CD4-positive, CD25-positive, alpha-beta regulatory T cell (primary cell): ENCODE data around the gene MRTFA. TPM values are rescaled to one million over a fixed set of nuclear protein-coding genes. Genes with fewer than 3 reads are reported as not detected.

ENCODE experiments used
- ATAC-seq, 2 donors: fragments of 150-1000 bp; cut with Tn5 transposase; one replicate each; pipeline ENCODE4 v1.10.0; 2021; ENCODE audit warnings: low read depth in 2 of 2, moderate number of reproducible peaks in 2 of 2, moderate library complexity in 1 of 2
- DNase-seq, 3 donors: peaks; one replicate each; pipeline versions ENCODE4 v3.0.0 to v3.0.0-alpha.2; 2012 to 2022; ENCODE audit warnings: mixed read lengths in 1 of 3
- H3K27ac ChIP-seq: one replicate; pipeline ENCODE4 v1.7.0; 2013; ENCODE audit warnings: mild to moderate bottlenecking, low read length; ENCODE audit not compliant: insufficient read depth, poor library complexity, severe bottlenecking
- H3K27me3 ChIP-seq: one replicate; pipeline ENCODE4 v1.7.0; 2013; ENCODE audit warnings: low read length; ENCODE audit not compliant: control insufficient read depth, insufficient read depth
- H3K36me3 ChIP-seq: one replicate; pipeline ENCODE4 v1.7.0; 2013; ENCODE audit warnings: mild to moderate bottlenecking, low read length, moderate library complexity; ENCODE audit not compliant: control insufficient read depth, insufficient read depth
- H3K4me1 ChIP-seq: 2 replicates; pipeline ENCODE4 v1.7.0; 2013; ENCODE audit warnings: mild to moderate bottlenecking, low read length; ENCODE audit not compliant: insufficient read depth, control insufficient read depth, poor library complexity, severe bottlenecking
- H3K4me3 ChIP-seq: one replicate; pipeline ENCODE4 v1.7.0; 2013; ENCODE audit warnings: low read depth, mild to moderate bottlenecking, low read length, moderate library complexity
- H3K9me3 ChIP-seq, 2 experiments: 1 replicate in 1 of 2; 2 replicates in 1 of 2; pipeline ENCODE4 v1.7.0; 2013; ENCODE audit warnings: low read length in 2 of 2, mild to moderate bottlenecking in 1 of 2, moderate library complexity in 1 of 2; ENCODE audit not compliant: control insufficient read depth in 2 of 2
- H3K27ac Mint-ChIP-seq, 3 donors: one replicate each; pipeline ENCODE4 v1.8.0; 2020 to 2022; ENCODE audit warnings: mild to moderate bottlenecking in 3 of 3, mixed read lengths in 3 of 3, moderate library complexity in 2 of 3
- H3K27me3 Mint-ChIP-seq: one replicate; pipeline ENCODE4 v1.8.0; 2022; ENCODE audit warnings: mild to moderate bottlenecking, mixed read lengths
- H3K36me3 Mint-ChIP-seq: one replicate; pipeline ENCODE4 v1.8.0; 2020; ENCODE audit warnings: mixed read lengths
- H3K4me1 Mint-ChIP-seq, 4 donors: one replicate each; pipeline ENCODE4 v1.8.0; 2020 to 2022; ENCODE audit warnings: mixed read lengths in 4 of 4, mild to moderate bottlenecking in 1 of 4
- H3K4me3 Mint-ChIP-seq, 4 donors: one replicate each; pipeline ENCODE4 v1.8.0; 2020 to 2022; ENCODE audit warnings: mild to moderate bottlenecking in 4 of 4, mixed read lengths in 4 of 4, moderate library complexity in 3 of 4
- H3K9me3 Mint-ChIP-seq, 7 donors: one replicate each; pipeline ENCODE4 v1.8.0; 2020 to 2022; ENCODE audit warnings: mixed read lengths in 7 of 7, mild to moderate bottlenecking in 3 of 7, moderate library complexity in 2 of 7
- polyA plus RNA-seq, 4 donors: library from polyadenylated mRNA; unstranded; fragments of 300-500 nt; fragmentation: Illumina TruSeq; gene quantifications; one replicate each; pipeline ENCODE4 v1.2.3, GENCODE V29; 2021
- total RNA-seq: library from RNA; stranded (reverse); gene quantifications from one replicate; pipeline ENCODE4 v1.2.3, GENCODE V29; 2022

Gene MRTFA
- total and polyA plus RNA-seq, 5 donors from 2014 or later: 11.3 to 94.5 (median 16.4) TPM

DNA sequence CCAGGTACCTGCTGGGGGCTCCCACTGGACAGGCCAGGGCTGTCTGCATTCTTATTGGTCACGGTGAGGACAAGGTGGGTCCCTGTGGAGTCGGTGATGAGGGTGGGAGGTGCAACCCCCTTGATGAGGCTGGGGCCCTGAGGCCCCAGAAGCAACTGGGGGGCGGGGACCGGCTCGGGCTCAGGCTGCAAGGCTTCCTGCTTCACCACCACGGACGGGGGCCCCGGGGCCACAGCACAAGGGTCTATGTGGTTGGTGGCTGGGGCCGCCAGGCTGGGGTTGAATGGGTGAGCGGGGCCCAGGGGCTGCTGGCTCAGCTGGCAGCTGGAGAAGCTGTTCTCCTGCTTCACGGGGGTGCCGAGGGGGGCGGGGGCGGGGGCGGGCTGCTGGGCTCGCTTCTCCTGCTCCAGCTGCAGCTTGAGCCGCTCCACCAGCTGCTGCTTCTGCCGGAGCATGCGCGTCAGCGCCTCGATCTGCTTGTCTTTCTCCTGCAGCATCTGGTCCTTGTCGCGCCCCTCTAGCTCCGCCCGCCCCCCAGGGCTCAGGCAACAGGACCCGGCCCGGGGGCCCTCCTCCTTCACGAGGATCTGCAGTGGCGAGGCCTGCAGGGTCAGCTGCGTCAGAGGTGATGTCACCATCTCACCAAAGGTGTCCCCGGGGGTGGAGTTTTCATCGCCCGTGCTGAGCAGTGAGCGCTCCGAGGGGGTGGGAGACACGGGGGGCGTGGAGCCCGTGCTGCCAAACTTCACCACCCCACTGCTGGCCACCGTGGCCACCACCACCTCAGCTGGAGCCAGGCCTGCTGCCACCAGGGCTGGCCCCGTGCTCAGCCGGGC, 217.9 kb downstream of the MRTFA start:
- no peaks in the 10 kb centered on the region for H3K27me3 Mint-ChIP-seq
- Histone ChIP-seq H3K4me1 (peaks cover 19% of the 10 kb centered on the region), H3K9me3 (no peaks in the 10 kb centered on the region), H3K4me3 (no peak overlapping the region), H3K27ac (no peak overlapping the region), H3K36me3 (peaks cover 83% of the 10 kb centered on the region), H3K27me3 (no peaks in the 10 kb centered on the region)
- H3K4me1 Mint-ChIP-seq: peaks cover 0 to 40% (median 33%) of the 10 kb centered on the region in 4 donors
- ATAC-seq: no peak
- H3K27ac Mint-ChIP-seq: no peak overlapping the region
- DNase-seq: no peak
- H3K9me3 Mint-ChIP-seq: peaks cover 0 to 3% (median 0%) of the 10 kb centered on the region in 7 donors
- no peak overlapping the region for H3K4me3 Mint-ChIP-seq
- peaks cover 39% of the 10 kb centered on the region for H3K36me3 Mint-ChIP-seq

DNA sequence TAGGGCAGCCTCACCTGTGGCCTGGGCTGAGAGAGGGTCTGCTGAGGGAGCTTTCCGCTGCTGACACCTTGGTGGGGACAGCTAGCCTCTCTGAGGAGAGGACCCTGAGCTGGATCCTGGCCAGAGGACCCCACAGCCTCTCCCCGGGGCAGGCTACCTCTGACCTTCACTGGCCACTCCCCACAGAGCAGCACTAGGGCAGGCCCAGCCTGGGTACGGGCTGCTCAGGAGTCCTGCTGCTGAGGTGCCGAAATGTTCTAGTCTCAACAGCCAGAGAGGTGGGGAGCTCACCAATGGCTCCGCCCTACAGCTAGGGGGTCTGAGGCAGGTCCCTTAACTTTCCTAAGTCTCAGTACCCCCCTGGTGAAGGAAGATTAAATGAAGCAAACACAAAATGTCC, 218.6 kb downstream of the MRTFA start:
- Mint-ChIP-seq H3K27me3 (no peaks in the 10 kb centered on the region), H3K4me1 (peaks cover 0 to 40% (median 31%) of the 10 kb centered on the region in 4 donors), H3K9me3 (peaks cover 0 to 3% (median 0%) of the 10 kb centered on the region in 7 donors), H3K27ac (peak overlapping the region in 1 of 3 donors; percentile 86), H3K4me3 (peak overlapping the region in 1 of 4 donors; percentile 29), H3K36me3 (peaks cover 33% of the 10 kb centered on the region)
- no peak for DNase-seq
- H3K4me3 ChIP-seq: no peak overlapping the region
- H3K27ac ChIP-seq: no peak overlapping the region
- no peaks in the 10 kb centered on the region for H3K9me3 ChIP-seq
- H3K36me3 ChIP-seq: peaks cover 76% of the 10 kb centered on the region
- no peak for ATAC-seq
- no peaks in the 10 kb centered on the region for H3K27me3 ChIP-seq
- H3K4me1 ChIP-seq: peaks cover 19% of the 10 kb centered on the region

DNA sequence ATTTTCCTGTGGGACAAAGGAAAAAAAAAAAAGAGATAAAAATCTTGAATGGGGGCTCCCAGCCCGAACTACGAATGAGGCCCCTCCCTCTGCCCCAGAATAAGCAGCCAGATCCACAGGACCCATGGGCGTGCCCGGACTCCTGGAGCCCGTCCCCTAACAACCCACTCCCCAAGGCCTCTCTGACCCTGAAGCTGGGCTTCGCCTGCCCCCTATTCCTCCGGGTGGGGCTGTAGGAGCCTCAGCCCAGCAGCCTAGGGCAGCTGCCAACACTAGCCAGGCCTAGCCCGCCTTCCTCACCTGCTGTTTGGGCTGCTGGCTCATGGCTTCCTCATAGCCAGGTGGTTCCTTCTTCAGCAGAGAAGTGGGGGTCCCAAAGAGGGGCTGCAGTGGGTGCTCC, 219.5 kb downstream of the MRTFA start:
- DNase-seq (no peak), ATAC-seq (no peak)
- Histone ChIP-seq H3K4me3 (no peak overlapping the region), H3K9me3 (no peaks in the 10 kb centered on the region), H3K36me3 (peaks cover 72% of the 10 kb centered on the region), H3K27me3 (no peaks in the 10 kb centered on the region), H3K4me1 (peaks cover 19% of the 10 kb centered on the region), H3K27ac (no peak overlapping the region)
- H3K36me3 Mint-ChIP-seq: peaks cover 31% of the 10 kb centered on the region
- H3K4me1 Mint-ChIP-seq: peaks cover 0 to 41% (median 29%) of the 10 kb centered on the region in 4 donors
- H3K9me3 Mint-ChIP-seq: peaks cover 0 to 3% (median 0%) of the 10 kb centered on the region in 7 donors
- no peak overlapping the region for H3K4me3 Mint-ChIP-seq
- no peaks in the 10 kb centered on the region for H3K27me3 Mint-ChIP-seq
- H3K27ac Mint-ChIP-seq: peak overlapping the region in 2 of 3 donors; percentile 16 to 94

DNA sequence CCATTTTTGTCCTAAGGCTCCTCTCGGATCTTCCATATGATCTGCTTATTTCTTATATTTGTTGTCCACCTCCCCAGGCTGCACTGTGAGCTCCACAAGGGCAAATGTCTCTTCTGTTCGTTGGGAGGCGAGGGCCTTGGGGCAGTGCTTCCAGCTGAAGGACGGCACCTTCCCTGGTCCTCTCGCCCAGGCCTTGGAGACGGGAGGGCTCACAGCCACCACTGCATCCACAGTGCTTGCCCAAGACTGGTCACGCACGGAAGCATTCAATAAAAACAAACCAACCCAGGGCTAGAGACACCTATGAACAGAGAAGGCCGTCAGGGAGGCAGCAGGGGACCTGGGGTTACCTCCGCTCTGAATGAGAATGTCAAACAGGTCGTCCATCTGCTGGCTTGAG, 219.9 kb downstream of the MRTFA start:
- Histone ChIP-seq H3K9me3 (no peaks in the 10 kb centered on the region), H3K36me3 (peaks cover 70% of the 10 kb centered on the region), H3K4me1 (peaks cover 19% of the 10 kb centered on the region), H3K27ac (no peak overlapping the region), H3K4me3 (no peak overlapping the region), H3K27me3 (no peaks in the 10 kb centered on the region)
- peaks cover 0 to 3% (median 0%) of the 10 kb centered on the region in 7 donors for H3K9me3 Mint-ChIP-seq
- peaks cover 0 to 42% (median 26%) of the 10 kb centered on the region in 4 donors for H3K4me1 Mint-ChIP-seq
- no peaks in the 10 kb centered on the region for H3K27me3 Mint-ChIP-seq
- peaks cover 28% of the 10 kb centered on the region for H3K36me3 Mint-ChIP-seq
- H3K4me3 Mint-ChIP-seq: peak overlapping the region in 1 of 4 donors; percentile 48
- no peak for DNase-seq
- ATAC-seq: no peak
- H3K27ac Mint-ChIP-seq: peak overlapping the region; percentile 16 to 97 (median 94)

DNA sequence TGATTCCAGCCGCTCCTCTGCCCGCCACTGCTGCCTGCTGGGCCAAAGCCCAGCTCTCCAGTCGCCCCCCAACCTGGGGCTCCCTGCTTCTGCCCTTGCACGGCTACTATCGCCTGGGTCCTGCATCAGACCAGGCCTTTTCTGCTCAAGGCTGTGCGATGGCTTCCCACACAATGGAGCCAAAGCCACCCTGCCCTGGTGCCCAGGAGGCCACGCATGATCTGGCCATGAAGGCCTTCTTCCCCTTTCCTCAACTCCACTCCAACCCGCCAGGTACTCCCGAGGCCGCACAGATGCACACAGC, 220.3 kb downstream of the MRTFA start:
- Histone ChIP-seq H3K4me3 (no peak overlapping the region), H3K9me3 (no peaks in the 10 kb centered on the region), H3K4me1 (peaks cover 19% of the 10 kb centered on the region), H3K36me3 (peaks cover 70% of the 10 kb centered on the region), H3K27me3 (no peaks in the 10 kb centered on the region), H3K27ac (no peak overlapping the region)
- H3K4me3 Mint-ChIP-seq: peak overlapping the region in 1 of 4 donors; percentile 48
- H3K27ac Mint-ChIP-seq: peak overlapping the region; percentile 93 to 97 (median 94)
- peaks cover 0 to 38% (median 25%) of the 10 kb centered on the region in 4 donors for H3K4me1 Mint-ChIP-seq
- H3K36me3 Mint-ChIP-seq: peaks cover 24% of the 10 kb centered on the region
- H3K27me3 Mint-ChIP-seq: no peaks in the 10 kb centered on the region
- DNase-seq (no peak), ATAC-seq (no peak)
- H3K9me3 Mint-ChIP-seq: peaks cover 0 to 3% (median 0%) of the 10 kb centered on the region in 7 donors

DNA sequence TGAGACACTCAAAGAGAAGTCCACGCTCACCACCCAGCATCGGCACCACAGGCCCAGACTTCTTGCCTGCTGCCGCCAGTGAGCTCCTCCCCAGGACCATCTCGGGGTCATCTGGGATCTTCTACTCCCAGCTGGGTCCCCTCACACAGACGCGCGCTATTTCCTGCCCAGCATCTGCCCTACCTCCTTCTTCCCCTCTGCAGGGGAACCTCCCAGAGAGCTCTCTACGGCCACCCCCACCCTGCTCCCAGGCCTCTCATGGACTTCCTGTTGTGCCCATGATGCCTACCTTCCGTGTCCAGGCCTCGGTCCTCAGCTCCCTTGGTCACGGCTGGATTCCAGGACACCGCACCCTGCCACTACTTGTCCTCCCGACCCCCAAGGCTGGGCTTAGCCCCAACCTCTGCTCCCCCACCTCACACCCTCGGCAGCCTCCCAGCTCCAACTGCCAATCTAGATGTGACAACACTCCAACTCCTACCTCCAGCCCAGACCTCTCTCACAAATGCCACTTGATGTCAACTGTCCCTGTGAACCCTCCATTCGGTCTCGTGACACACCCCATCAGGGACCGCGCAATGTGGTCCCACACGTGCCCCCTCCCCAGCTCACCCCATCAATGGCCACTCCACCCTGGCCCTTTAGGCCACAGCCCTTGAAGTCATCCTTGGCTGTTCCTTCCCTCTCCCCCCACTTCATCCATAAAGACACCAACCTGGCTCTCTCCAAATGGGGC, 220.8 kb downstream of the MRTFA start:
- H3K36me3 ChIP-seq: peaks cover 70% of the 10 kb centered on the region
- no peaks in the 10 kb centered on the region for H3K9me3 ChIP-seq
- H3K4me3 ChIP-seq: no peak overlapping the region
- Mint-ChIP-seq H3K9me3 (peaks cover 0 to 3% (median 0%) of the 10 kb centered on the region in 7 donors), H3K4me1 (peaks cover 0 to 38% (median 25%) of the 10 kb centered on the region in 4 donors), H3K27me3 (no peaks in the 10 kb centered on the region), H3K36me3 (peaks cover 24% of the 10 kb centered on the region), H3K4me3 (peak overlapping the region in 3 of 4 donors; percentile 7 to 57 (median 47)), H3K27ac (peak overlapping the region; percentile 93 to 97 (median 94))
- peak overlapping the region; percentile 55 for H3K27ac ChIP-seq
- H3K4me1 ChIP-seq: peaks cover 19% of the 10 kb centered on the region
- no peaks in the 10 kb centered on the region for H3K27me3 ChIP-seq
- ATAC-seq (peak; percentile 36 to 48), DNase-seq (peak in 1 of 3 donors; percentile 36)

DNA sequence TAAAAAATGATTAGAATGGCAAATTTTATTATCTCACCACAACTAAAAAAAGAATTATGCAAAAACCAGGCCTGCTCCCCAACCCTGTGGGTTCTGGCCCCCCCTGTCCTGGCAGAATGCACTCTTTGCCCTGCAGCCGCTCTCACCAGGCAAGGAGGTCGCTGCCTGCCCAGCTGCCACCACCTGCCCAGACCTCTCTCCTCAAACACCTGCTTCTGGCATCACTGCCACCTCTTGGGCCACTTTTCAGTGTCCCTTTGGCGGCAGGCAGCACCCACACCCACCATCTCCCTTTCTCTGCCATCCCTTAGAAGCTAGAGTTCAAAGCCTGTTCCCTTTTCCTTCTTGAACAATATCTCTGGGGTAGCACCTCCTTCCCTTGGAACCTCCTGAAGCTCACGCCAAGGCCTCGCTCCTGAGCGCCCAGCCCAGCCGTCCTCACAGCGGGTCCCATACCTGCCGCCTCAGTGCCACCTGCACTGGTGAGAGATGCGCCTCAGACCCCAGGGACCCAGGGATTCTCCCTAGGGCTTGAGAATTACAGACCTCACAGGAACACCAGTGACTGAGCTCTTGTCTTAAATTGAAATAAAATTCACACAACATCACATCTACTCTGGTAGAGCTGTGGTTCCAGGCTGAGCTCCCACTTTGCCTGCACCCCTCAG, 221.5 kb downstream of the MRTFA start:
- Mint-ChIP-seq H3K27ac (peak overlapping the region; percentile 93 to 97 (median 94)), H3K9me3 (peaks cover 0 to 3% (median 0%) of the 10 kb centered on the region in 7 donors), H3K27me3 (no peaks in the 10 kb centered on the region), H3K4me3 (peak overlapping the region in 3 of 4 donors; percentile 41 to 57 (median 47)), H3K36me3 (peaks cover 23% of the 10 kb centered on the region), H3K4me1 (peaks cover 0 to 38% (median 25%) of the 10 kb centered on the region in 4 donors)
- ATAC-seq (no peak), DNase-seq (no peak)
- peaks cover 70% of the 10 kb centered on the region for H3K36me3 ChIP-seq
- H3K4me3 ChIP-seq: no peak overlapping the region
- H3K4me1 ChIP-seq: peaks cover 19% of the 10 kb centered on the region
- no peaks in the 10 kb centered on the region for H3K9me3 ChIP-seq
- no peaks in the 10 kb centered on the region for H3K27me3 ChIP-seq
- peak overlapping the region; percentile 55 for H3K27ac ChIP-seq
